ENCODE results near the gene DYNC1I1. TPM values are rescaled to one million over a fixed set of nuclear protein-coding genes. Genes with fewer than 3 reads are reported as not detected.

The DYNC1I1 gene
- total and polyA plus RNA-seq, 2 of the 13 experiments (the other 11 are each of a cell fraction or from before 2014, with no cell fraction given): not detected

GRCh38 chr7:95736635-95737034 lies 35.7 kb upstream of the DYNC1I1 start:
- Histone ChIP-seq H3K9ac (ENCODE audit: insufficient read depth, low read depth, low read length) (no peak overlapping the region), H2AFZ (ENCODE audit: low read length) (no peak overlapping the region), H4K20me1 (ENCODE audit: insufficient read depth, low read length) (no peaks in the 10 kb centered on the region), H3K27me3 (ENCODE audit: control insufficient read depth in 1 of 2, insufficient read depth in 2 of 2, low read length in 2 of 2) (no peaks in the 10 kb centered on the region), H3K79me2 (ENCODE audit: insufficient read depth, low read length) (no peaks in the 10 kb centered on the region), H3K4me2 (ENCODE audit: low read depth, low read length) (no peak overlapping the region), H3K4me1 (ENCODE audit: insufficient read depth, low read length) (no peaks in the 10 kb centered on the region), H3K4me3 (replicated peaks in 1 of 3; ENCODE audit: insufficient read depth in 1 of 3, low read depth in 2 of 3, low read length in 3 of 3) (no peak overlapping the region), H3K9me3 (ENCODE audit: low read length) (no peaks in the 10 kb centered on the region), H3K27ac (ENCODE audit: extremely low read length, insufficient read depth, low read length) (no peak overlapping the region), H3K36me3 (replicated peaks in 1 of 2; ENCODE audit: control insufficient read depth in 1 of 2, insufficient read depth in 2 of 2, low read length in 2 of 2) (no peaks in the 10 kb centered on the region)
- WGBS (ENCODE audit: low lambda C conversion rate): 0% methylated on average over 3 of the region's 3 CpGs
- ChIA-PET CTCF (ENCODE audit: low intra/inter-chr PET ratio, low total read pairs) (no interaction called here), POLR2A (no interaction called here)
- TF ChIP-seq SNAPC2 (CRISPR knock-in tag; IDR thresholded peaks at IDR 0.05) (no peak), ELF4 (CRISPR knock-in tag; IDR thresholded peaks at IDR 0.05; ENCODE audit: borderline replicate concordance) (no peak), XBP1 (CRISPR knock-in tag; IDR thresholded peaks at IDR 0.05) (no peak), KDM3A (CRISPR knock-in tag; IDR thresholded peaks at IDR 0.05; ENCODE audit: low read depth) (no peak), KDM5B (CRISPR knock-in tag; IDR thresholded peaks at IDR 0.05; ENCODE audit: borderline replicate concordance) (no peak), ZNF362 (CRISPR knock-in tag; IDR thresholded peaks at IDR 0.05; ENCODE audit: borderline replicate concordance) (no peak)
- DNase-seq (ENCODE audit: low spot score): no peak
- no TSS peak for BruUV-seq (replicated peaks)
- in situ Hi-C loops (cut with HindIII; ENCODE audit: extremely low pct_ligation_motif_present, low pct_unique_long_range_greater_than_20kb): no loop called here
- intact Hi-C loops (cut with micrococcal nuclease; ENCODE audit: unreplicated experiment): no loop called here
- FAIRE-seq: no peak
- ATAC-seq: no peak

DNA sequence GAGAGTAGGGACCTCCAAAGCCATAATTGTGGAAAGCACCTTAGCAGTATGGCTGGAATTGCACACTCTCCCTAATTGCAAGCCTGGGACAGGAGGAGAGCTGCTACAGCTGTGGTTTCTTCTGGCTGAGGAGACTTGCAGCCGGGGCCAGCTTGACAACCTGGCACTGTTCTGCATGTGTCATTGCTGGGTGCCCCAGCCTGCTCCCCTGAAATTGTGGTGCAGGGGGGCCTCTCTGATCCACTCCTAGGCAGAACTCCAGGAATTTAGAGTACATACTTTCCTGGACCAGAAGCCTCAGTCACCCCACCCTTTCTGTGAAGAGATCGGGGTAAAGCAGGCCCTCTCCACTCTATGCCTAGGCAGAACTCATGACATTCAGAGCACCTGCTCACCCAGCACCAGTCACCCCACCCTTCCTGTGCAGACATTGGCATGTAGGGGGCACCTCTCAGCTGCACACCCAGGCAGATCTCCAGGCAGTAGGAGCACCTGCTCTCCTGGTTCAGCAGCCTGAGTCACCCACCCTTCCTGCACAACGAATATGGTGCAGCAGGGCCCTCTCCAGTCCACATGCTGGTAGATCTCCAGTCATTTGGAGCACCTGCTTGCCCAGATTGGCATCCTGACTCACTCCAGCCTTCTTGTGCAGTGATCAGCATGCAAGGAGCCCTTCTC lies 34.4 kb upstream of the DYNC1I1 start:
- DNase-seq (ENCODE audit: low spot score): no peak
- no peaks in the 10 kb centered on the region for H3K79me2 ChIP-seq (ENCODE audit: insufficient read depth, low read length)
- no peaks in the 10 kb centered on the region for H3K4me1 ChIP-seq (ENCODE audit: insufficient read depth, low read length)
- no peak overlapping the region for H3K27ac ChIP-seq (ENCODE audit: extremely low read length, insufficient read depth, low read length)
- no CpG with 5 or more reads among the region's 3 CpGs for WGBS (ENCODE audit: low lambda C conversion rate)
- POLR2A ChIA-PET: no interaction called here
- no peak overlapping the region for H3K4me3 ChIP-seq (replicated peaks in 1 of 3; ENCODE audit: insufficient read depth in 1 of 3, low read depth in 2 of 3, low read length in 3 of 3)
- no peaks in the 10 kb centered on the region for H3K9me3 ChIP-seq (ENCODE audit: low read length)
- ATAC-seq: no peak
- TF ChIP-seq CBX2 (IDR thresholded peaks at IDR 0.05; ENCODE audit: low read depth, low read length) (no peak), CBX2 (CRISPR knock-in tag; IDR thresholded peaks at IDR 0.05; ENCODE audit: low read depth) (no peak), TBX3 (IDR thresholded peaks at IDR 0.05; ENCODE audit: borderline replicate concordance) (no peak), ZFAT (CRISPR knock-in tag; conservative IDR thresholded peaks at IDR 0.05) (no peak), KLF11 (CRISPR knock-in tag; IDR thresholded peaks at IDR 0.05) (no peak), DNMT1 (CRISPR knock-in tag; IDR thresholded peaks at IDR 0.05) (no peak), SNAI1 (CRISPR knock-in tag; IDR thresholded peaks at IDR 0.05; ENCODE audit: borderline replicate concordance) (no peak), ZNF274 (CRISPR knock-in tag; IDR thresholded peaks at IDR 0.05) (no peak), ZFP1 (CRISPR knock-in tag; IDR thresholded peaks at IDR 0.05) (no peak)
- TF ChIP-seq, protein P1, sequence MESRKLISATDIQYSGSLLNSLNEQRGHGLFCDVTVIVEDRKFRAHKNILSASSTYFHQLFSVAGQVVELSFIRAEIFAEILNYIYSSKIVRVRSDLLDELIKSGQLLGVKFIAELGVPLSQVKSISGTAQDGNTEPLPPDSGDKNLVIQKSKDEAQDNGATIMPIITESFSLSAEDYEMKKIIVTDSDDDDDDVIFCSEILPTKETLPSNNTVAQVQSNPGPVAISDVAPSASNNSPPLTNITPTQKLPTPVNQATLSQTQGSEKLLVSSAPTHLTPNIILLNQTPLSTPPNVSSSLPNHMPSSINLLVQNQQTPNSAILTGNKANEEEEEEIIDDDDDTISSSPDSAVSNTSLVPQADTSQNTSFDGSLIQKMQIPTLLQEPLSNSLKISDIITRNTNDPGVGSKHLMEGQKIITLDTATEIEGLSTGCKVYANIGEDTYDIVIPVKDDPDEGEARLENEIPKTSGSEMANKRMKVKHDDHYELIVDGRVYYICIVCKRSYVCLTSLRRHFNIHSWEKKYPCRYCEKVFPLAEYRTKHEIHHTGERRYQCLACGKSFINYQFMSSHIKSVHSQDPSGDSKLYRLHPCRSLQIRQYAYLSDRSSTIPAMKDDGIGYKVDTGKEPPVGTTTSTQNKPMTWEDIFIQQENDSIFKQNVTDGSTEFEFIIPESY (CRISPR knock-in tag; IDR thresholded peaks at IDR 0.05): no peak
- BruUV-seq (replicated peaks): no TSS peak
- no peaks in the 10 kb centered on the region for H4K20me1 ChIP-seq (ENCODE audit: insufficient read depth, low read length)
- H3K27me3 ChIP-seq (ENCODE audit: control insufficient read depth in 1 of 2, insufficient read depth in 2 of 2, low read length in 2 of 2): no peaks in the 10 kb centered on the region
- H2AFZ ChIP-seq (ENCODE audit: low read length): no peak overlapping the region
- no peak for FAIRE-seq
- no peaks in the 10 kb centered on the region for H3K36me3 ChIP-seq (replicated peaks in 1 of 2; ENCODE audit: control insufficient read depth in 1 of 2, insufficient read depth in 2 of 2, low read length in 2 of 2)
- H3K9ac ChIP-seq (ENCODE audit: insufficient read depth, low read depth, low read length): no peak overlapping the region
- CTCF ChIA-PET (ENCODE audit: low intra/inter-chr PET ratio, low total read pairs): no interaction called here
- no peak overlapping the region for H3K4me2 ChIP-seq (ENCODE audit: low read depth, low read length)
- in situ Hi-C loops (cut with HindIII; ENCODE audit: extremely low pct_ligation_motif_present, low pct_unique_long_range_greater_than_20kb) (no loop called here), intact Hi-C loops (cut with micrococcal nuclease; ENCODE audit: unreplicated experiment) (no loop called here)

All from HepG2 (cell line).